BE2C (cell line): Measurements from ENCODE around the gene SEPHS1. TPM values are rescaled to one million over a fixed set of nuclear protein-coding genes. Genes with fewer than 3 reads are reported as not detected.

Source experiments
- DNase-seq: peaks from one replicate; pipeline ENCODE4 v3.0.0-alpha.2; 2020
- H3K27me3 ChIP-seq: fragments of 250-450 bp; sonication (Bioruptor Pico); 2 replicates; pipeline ENCODE4 v1.5.1; 2020; ENCODE audit warnings: mild to moderate bottlenecking
- H3K36me3 ChIP-seq: fragments of 250-450 bp; sonication (Bioruptor Pico); 2 replicates; pipeline ENCODE4 v1.5.1; 2020; ENCODE audit warnings: mild to moderate bottlenecking
- H3K4me1 ChIP-seq: fragments of 250-450 bp; sonication (Bioruptor Pico); 2 replicates; pipeline ENCODE4 v1.5.1; 2020
- H3K4me3 ChIP-seq: 2 replicates; pipeline ENCODE4 v1.5.1; 2011; ENCODE audit warnings: low read depth, low read length
- H3K9me3 ChIP-seq: fragments of 250-450 bp; sonication (Bioruptor Pico); 2 replicates; pipeline ENCODE4 v1.5.1; 2020
- polyA plus RNA-seq: library from polyadenylated mRNA; unstranded; fragments of >200 nt; gene quantifications from one replicate; pipeline ENCODE4 v1.2.1, GENCODE V29; 2012; ENCODE audit warnings: low read depth, missing spikeins; ENCODE audit not compliant: insufficient read length, insufficient read depth
- TF ChIP-seq, protein P1 (sequence below): IDR thresholded peaks from 2 replicates; pipeline ENCODE4 v1.5.1; 2012; ENCODE audit warnings: mild to moderate bottlenecking, low read depth, low read length

The SEPHS1 gene, protein sequence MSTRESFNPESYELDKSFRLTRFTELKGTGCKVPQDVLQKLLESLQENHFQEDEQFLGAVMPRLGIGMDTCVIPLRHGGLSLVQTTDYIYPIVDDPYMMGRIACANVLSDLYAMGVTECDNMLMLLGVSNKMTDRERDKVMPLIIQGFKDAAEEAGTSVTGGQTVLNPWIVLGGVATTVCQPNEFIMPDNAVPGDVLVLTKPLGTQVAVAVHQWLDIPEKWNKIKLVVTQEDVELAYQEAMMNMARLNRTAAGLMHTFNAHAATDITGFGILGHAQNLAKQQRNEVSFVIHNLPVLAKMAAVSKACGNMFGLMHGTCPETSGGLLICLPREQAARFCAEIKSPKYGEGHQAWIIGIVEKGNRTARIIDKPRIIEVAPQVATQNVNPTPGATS
- polyA plus RNA-seq: 78.3 TPM

DNA sequence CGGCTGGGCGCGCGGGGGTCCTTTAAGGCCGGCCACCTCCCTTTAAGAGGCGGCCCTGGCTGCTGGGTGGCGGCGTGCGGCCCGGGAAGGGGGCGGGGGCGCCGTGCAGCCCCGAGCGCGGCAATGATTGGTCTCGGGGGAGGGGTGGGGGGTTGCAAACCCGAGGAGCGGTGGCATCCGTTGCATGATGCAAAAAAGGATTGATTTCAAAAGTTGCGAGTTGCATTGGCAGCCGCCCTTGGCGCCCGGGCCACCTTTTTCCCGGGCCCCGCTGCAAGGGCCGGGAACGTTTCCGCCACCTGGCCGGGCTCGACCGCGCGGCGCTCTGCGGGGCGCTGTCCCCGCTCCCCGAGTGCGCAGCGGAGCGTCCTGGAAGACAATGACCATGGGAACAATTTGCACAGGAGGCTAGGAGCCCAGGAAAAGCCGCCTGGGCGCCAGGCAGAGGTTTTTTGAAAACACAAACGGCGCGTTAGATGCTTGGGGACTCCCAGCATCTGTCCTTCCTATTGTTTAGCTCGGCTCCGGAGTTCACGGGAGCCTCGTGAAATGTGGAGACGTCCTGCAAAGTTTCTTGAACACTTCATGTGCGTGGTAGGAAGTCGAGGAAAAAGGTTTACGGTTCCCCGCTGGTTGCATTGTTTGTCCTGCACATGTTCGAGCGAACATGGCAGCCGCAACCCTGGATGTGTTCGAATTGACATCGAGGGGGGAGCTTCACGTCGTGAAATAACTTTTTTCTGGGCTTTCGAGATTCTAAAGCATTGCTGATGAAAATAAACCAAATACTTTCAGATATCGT is at the start of gene SEPHS1:
TSS of gene SEPHS1 (minus strand) at position 78 of the 802 bp plus-strand sequence. CDS start 3,343 bp downstream, outside the sequence.
- Histone ChIP-seq H3K36me3 (peaks cover 13% of the 10 kb centered on the region), H3K4me3 (peak within 1 kb of the TSS; percentile 88), H3K9me3 (no peaks in the 10 kb centered on the region), H3K27me3 (no peaks in the 10 kb centered on the region), H3K4me1 (peaks cover 3% of the 10 kb centered on the region; the same call in 1 of the 2 replicates)
- peak; percentile 88 for DNase-seq
- TF ChIP-seq, protein P1, sequence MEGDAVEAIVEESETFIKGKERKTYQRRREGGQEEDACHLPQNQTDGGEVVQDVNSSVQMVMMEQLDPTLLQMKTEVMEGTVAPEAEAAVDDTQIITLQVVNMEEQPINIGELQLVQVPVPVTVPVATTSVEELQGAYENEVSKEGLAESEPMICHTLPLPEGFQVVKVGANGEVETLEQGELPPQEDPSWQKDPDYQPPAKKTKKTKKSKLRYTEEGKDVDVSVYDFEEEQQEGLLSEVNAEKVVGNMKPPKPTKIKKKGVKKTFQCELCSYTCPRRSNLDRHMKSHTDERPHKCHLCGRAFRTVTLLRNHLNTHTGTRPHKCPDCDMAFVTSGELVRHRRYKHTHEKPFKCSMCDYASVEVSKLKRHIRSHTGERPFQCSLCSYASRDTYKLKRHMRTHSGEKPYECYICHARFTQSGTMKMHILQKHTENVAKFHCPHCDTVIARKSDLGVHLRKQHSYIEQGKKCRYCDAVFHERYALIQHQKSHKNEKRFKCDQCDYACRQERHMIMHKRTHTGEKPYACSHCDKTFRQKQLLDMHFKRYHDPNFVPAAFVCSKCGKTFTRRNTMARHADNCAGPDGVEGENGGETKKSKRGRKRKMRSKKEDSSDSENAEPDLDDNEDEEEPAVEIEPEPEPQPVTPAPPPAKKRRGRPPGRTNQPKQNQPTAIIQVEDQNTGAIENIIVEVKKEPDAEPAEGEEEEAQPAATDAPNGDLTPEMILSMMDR: no peak

DNA sequence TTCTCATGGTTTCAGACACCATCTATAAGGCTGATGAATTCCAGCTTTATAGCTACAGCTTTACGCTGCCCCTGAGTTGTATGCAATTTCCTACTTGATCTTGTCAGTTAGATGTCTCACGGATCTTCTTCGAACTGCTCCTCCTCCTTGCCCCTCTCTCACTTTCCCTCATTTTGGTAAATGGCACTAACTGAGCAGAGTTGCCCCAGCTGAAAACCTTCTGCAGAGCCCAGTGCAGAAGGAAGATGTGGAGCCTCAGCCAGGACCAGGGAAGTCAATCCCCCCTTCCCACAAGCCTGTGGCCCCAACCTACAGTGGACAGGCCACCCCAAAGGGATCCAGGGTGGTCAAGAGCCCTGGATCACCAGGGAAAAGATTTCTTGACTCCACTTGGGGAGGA is 49.0 kb upstream of the SEPHS1 start:
- TF ChIP-seq, protein P1: no peak
- DNase-seq: no peak
- Histone ChIP-seq H3K9me3 (no peaks in the 10 kb centered on the region), H3K36me3 (no peaks in the 10 kb centered on the region), H3K4me1 (no peaks in the 10 kb centered on the region), H3K27me3 (no peaks in the 10 kb centered on the region; the same call in 1 of the 2 replicates), H3K4me3 (no peak overlapping the region)

DNA sequence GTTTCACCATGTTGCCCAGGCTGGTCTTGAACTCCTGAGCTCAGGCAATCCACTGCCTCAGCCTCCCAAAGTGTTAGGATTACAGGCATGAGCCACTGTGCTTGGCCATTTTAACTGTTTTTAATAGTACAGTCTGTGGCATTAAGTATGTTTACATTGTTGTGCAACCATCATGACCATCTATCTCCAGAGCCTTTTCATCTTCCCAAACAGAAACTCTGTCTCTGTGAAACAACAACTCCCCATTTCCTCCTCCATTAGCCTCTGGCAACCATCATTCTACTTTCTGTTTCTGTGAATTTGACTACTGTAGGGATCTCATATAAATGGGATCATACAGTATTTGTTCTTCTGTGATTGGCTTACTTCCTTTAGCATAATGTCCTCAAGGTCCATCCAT is 48.3 kb upstream of the SEPHS1 start:
- TF ChIP-seq, protein P1: no peak
- no peak for DNase-seq
- no peaks in the 10 kb centered on the region for H3K9me3 ChIP-seq
- H3K4me1 ChIP-seq: no peaks in the 10 kb centered on the region
- H3K36me3 ChIP-seq: no peaks in the 10 kb centered on the region
- no peaks in the 10 kb centered on the region; the same call in 1 of the 2 replicates for H3K27me3 ChIP-seq
- no peak overlapping the region for H3K4me3 ChIP-seq

DNA sequence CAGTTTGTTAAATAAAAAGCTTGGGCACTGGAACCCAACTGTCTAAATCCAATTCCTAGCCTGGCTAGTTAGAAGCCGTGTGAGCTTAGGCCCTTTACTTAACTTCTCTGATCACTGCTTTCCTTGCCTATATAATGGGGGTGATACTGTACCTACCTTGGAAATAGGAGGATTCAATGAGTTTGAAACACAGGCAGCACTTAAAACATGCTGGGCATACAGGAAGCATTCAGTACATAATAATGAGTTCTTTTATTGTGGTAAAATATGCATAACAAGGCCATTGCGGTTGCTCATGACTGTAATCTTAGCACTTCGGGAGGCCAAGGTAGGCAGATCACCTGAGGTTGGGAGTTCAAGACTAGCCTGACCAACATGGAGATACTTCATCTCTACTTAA is 47.4 kb upstream of the SEPHS1 start:
- DNase-seq: no peak
- TF ChIP-seq, protein P1: no peak

DNA sequence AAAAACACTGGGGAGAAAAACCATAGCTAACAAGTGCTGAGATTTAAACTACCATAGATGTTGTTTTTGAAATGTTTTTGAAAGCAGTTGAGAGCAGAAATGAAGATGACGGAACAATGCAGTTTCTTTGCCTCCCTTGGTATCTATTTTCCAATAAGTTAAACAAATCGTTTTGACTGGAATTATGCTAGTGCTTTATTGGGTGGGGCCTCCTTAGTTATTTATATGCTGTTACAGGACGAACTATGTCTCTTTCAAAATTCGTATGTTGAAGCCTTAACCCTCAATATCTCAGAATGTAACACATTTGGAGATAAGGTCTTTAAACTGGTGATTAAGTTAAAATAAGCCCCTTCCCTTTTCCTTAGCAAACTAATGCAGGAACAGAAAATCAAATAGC is 45.5 kb upstream of the SEPHS1 start:
- TF ChIP-seq, protein P1: no peak
- no peaks in the 10 kb centered on the region for H3K36me3 ChIP-seq
- no peak for DNase-seq

More for the DNA sequence above, 47.4 kb upstream of the SEPHS1 start:
- no peak overlapping the region for H3K4me3 ChIP-seq
- H3K9me3 ChIP-seq: no peaks in the 10 kb centered on the region
- no peaks in the 10 kb centered on the region; the same call in 1 of the 2 replicates for H3K27me3 ChIP-seq
- no peaks in the 10 kb centered on the region for H3K36me3 ChIP-seq
- no peaks in the 10 kb centered on the region for H3K4me1 ChIP-seq

More for the DNA sequence above, 45.5 kb upstream of the SEPHS1 start:
- Histone ChIP-seq H3K4me1 (no peaks in the 10 kb centered on the region), H3K9me3 (no peaks in the 10 kb centered on the region), H3K27me3 (no peaks in the 10 kb centered on the region; the same call in 1 of the 2 replicates), H3K4me3 (no peak overlapping the region)
